HepG2 (cell line): ENCODE data around the gene WDR18. TPM values are rescaled to one million over a fixed set of nuclear protein-coding genes. Genes with fewer than 3 reads are reported as not detected.

Source experiments
- ARNTL ChIP-seq: sonication (generic); formaldehyde crosslinking; IDR thresholded peaks from 2 replicates; pipeline ENCODE4 v1.4.0; 2020; ENCODE audit warnings: mild to moderate bottlenecking, missing genetic modification reagents
- BHLHE40 ChIP-seq: IDR thresholded peaks from 2 replicates; pipeline ENCODE4 v1.6.1; 2011; ENCODE audit warnings: low read length, improper control_type of control experiment
- CAMTA2 ChIP-seq: sonication (generic); formaldehyde crosslinking; IDR thresholded peaks from 2 replicates; pipeline ENCODE4 v1.4.0; 2020; ENCODE audit warnings: mild to moderate bottlenecking, missing genetic modification reagents, borderline replicate concordance
- CEBPZ ChIP-seq: IDR thresholded peaks from 2 replicates; pipeline ENCODE4 v1.6.1; 2012; ENCODE audit warnings: low read length, improper control_type of control experiment
- ELF3 ChIP-seq: IDR thresholded peaks from 2 replicates; pipeline ENCODE4 v1.6.1; 2016; ENCODE audit warnings: missing genetic modification reagents, missing compliant biosample characterization
- ETV6 ChIP-seq: sonication (generic); formaldehyde crosslinking; conservative IDR thresholded peaks from 2 replicates; pipeline ENCODE4 v1.4.0; 2020; ENCODE audit warnings: missing genetic modification reagents
- ISX ChIP-seq: sonication (generic); formaldehyde crosslinking; conservative IDR thresholded peaks from 2 replicates; pipeline ENCODE4 v1.5.0; 2020; ENCODE audit warnings: missing genetic modification reagents
- JUN ChIP-seq: sonication (generic); formaldehyde crosslinking; IDR thresholded peaks from 2 replicates; pipeline ENCODE4 v1.4.0; 2020; ENCODE audit warnings: mild to moderate bottlenecking, missing genetic modification reagents
- LRRFIP1 ChIP-seq: sonication (generic); formaldehyde crosslinking; conservative IDR thresholded peaks from 2 replicates; pipeline ENCODE4 v1.4.0; 2020; ENCODE audit warnings: missing genetic modification reagents
- MXD4 ChIP-seq: IDR thresholded peaks from 2 replicates; pipeline ENCODE4 v1.6.1; 2016; ENCODE audit warnings: mild to moderate bottlenecking, missing biosample characterization, missing genetic modification reagents
- NR2F1 ChIP-seq, 2 experiments: fragments of 450-650 bp in 1 of 2; formaldehyde crosslinking in 1 of 2; IDR thresholded peaks; 2 replicates each; pipeline versions ENCODE4 v1.5.0 to v1.6.1; 2016 to 2020; ENCODE audit warnings: mild to moderate bottlenecking in 1 of 2, missing compliant biosample characterization in 1 of 2, missing genetic modification reagents in 1 of 2, moderate library complexity in 1 of 2
- RBM22 ChIP-seq: fragments of 200-400 bp; formaldehyde crosslinking; optimal IDR thresholded peaks from 2 replicates; pipeline ENCODE3; 2017; ENCODE audit warnings: mild to moderate bottlenecking, low read length, moderate library complexity
- RBM39 ChIP-seq: fragments of 200-400 bp; formaldehyde crosslinking; IDR thresholded peaks from one replicate; pipeline ENCODE4 v1.6.1; 2018; ENCODE audit warnings: antibody characterized with exemption, mild to moderate bottlenecking, low read depth, low read length; ENCODE audit not compliant: poor library complexity, severe bottlenecking
- ZBTB38 ChIP-seq: sonication (generic); formaldehyde crosslinking; IDR thresholded peaks from 2 replicates; pipeline ENCODE4 v1.5.1; 2020; ENCODE audit warnings: mild to moderate bottlenecking, missing genetic modification reagents
- ZFP62 ChIP-seq: sonication (generic); formaldehyde crosslinking; IDR thresholded peaks from 2 replicates; pipeline ENCODE4 v1.4.0; 2020; ENCODE audit warnings: missing genetic modification reagents
- ZHX2 ChIP-seq, 2 experiments: sonication (generic) in 1 of 2; formaldehyde crosslinking in 1 of 2; IDR thresholded peaks; 2 replicates each; pipeline versions ENCODE4 v1.6.1 to v1.9.0; 2014 to 2022; ENCODE audit warnings: antibody characterized with exemption in 1 of 2, borderline replicate concordance in 1 of 2, inconsistent platforms in 1 of 2, low read depth in 1 of 2, missing genetic modification reagents in 1 of 2
- ZNF382 ChIP-seq: sonication (generic); formaldehyde crosslinking; IDR thresholded peaks from 2 replicates; pipeline ENCODE4 v1.5.0; 2020; ENCODE audit warnings: missing genetic modification reagents, mild to moderate bottlenecking, borderline replicate concordance
- polyA plus RNA-seq, 8 experiments: library from polyadenylated mRNA; depleted of rRNA in 3 of 8; stranded (reverse) in 7 of 8; unstranded in 1 of 8; fragments of >200 nt; fragmentation: Illumina TruSeq in 4 of 8; extraction: Trizol in 4 of 8; gene quantifications; 2 replicates each; pipeline versions ENCODE4 v1.2.1 to v1.2.3, GENCODE V29; 2011 to 2016; ENCODE audit warnings: low read depth in 4 of 8, missing spikeins in 1 of 8, mixed read lengths in 1 of 8; ENCODE audit not compliant: insufficient read depth in 1 of 8
- total RNA-seq, 5 experiments: library from RNA; depleted of rRNA; stranded (reverse); fragments of >200 nt; fragmentation: Illumina TruSeq; extraction: Trizol; gene quantifications; 2 replicates each; pipeline ENCODE4 v1.2.3, GENCODE V29; 2016; ENCODE audit warnings: low read depth in 1 of 5

WDR18 gene
- total and polyA plus RNA-seq, 2 of the 13 experiments (the other 11 are each of a cell fraction or from before 2014, with no cell fraction given): 36.4 to 47.6 TPM

GRCh38 chr19:952680-953444, 31.3 kb upstream of the WDR18 start (continued):
- TF ChIP-seq MXD4 (CRISPR knock-in tag): peak; percentile 62
- TF ChIP-seq ZNF382 (CRISPR knock-in tag): no peak
- TF ChIP-seq JUN (CRISPR knock-in tag): no peak
- TF ChIP-seq RBM22: peak; percentile 98
- no peak; the same call in 1 of the 2 replicates for TF ChIP-seq ZHX2 (IDR thresholded peaks at IDR 0.05; ENCODE audit: low read depth)
- TF ChIP-seq ZHX2 (CRISPR knock-in tag; IDR thresholded peaks at IDR 0.05; ENCODE audit: borderline replicate concordance): no peak
- no peak for TF ChIP-seq ISX
- TF ChIP-seq BHLHE40: peak; percentile 31; the same call in 1 of the 2 replicates
- no peak for TF ChIP-seq CEBPZ
- TF ChIP-seq NR2F1 (CRISPR knock-in tag; IDR thresholded peaks at IDR 0.05): peak; percentile 87 to 93
- TF ChIP-seq LRRFIP1 (CRISPR knock-in tag): no peak
- peak; percentile 89 for TF ChIP-seq ARNTL (CRISPR knock-in tag)
- no peak for TF ChIP-seq CAMTA2 (CRISPR knock-in tag)
- peak; percentile 70 for TF ChIP-seq ELF3 (CRISPR knock-in tag)
- no peak for TF ChIP-seq ZFP62 (CRISPR knock-in tag)
- no peak for TF ChIP-seq ETV6 (CRISPR knock-in tag)
- TF ChIP-seq ZBTB38 (CRISPR knock-in tag): peak; percentile 79
- TF ChIP-seq RBM39: peak; percentile 95
